HG02884 (cell line): ENCODE data around the gene RHBDL1.
A peak's percentile ranks its signal among the peaks of the same experiment; 100 is the strongest.

Experiments
- ATAC-seq: cut with Tn5 transposase; IDR thresholded peaks from one replicate; pipeline ENCODE4 v1.9.1; 2021; ENCODE audit warnings: mild to moderate bottlenecking, moderate library complexity; ENCODE audit not compliant: unreplicated experiment

Gene RHBDL1

GRCh38 chr16:672371-672770, 3.1 kb upstream of the RHBDL1 start:
- no peak for ATAC-seq

- ATAC-seq: no peak
Measured at GRCh38 chr16:672851-673250, 2.6 kb upstream of the RHBDL1 start.

- no peak for ATAC-seq
Measured at GRCh38 chr16:673399-673991, 2.0 kb upstream of the RHBDL1 start.

- ATAC-seq: no peak
Measured at GRCh38 chr16:674214-674881, 1.1 kb upstream of the RHBDL1 start.

GRCh38 chr16:675884-676564, 553 bp downstream of the RHBDL1 start:
- no peak for ATAC-seq

- no peak for ATAC-seq
Measured at GRCh38 chr16:676565-676902, 1.1 kb downstream of the RHBDL1 start.

- ATAC-seq: no peak
Measured at GRCh38 chr16:676913-677312, 1.4 kb downstream of the RHBDL1 start.

- ATAC-seq: no peak
Measured at GRCh38 chr16:677316-678190, 2.1 kb downstream of the RHBDL1 start.

GRCh38 chr16:678209-678857, 2.9 kb downstream of the RHBDL1 start:
- ATAC-seq: no peak

GRCh38 chr16:678858-679813, 3.7 kb downstream of the RHBDL1 start:
- ATAC-seq: no peak

- ATAC-seq: peak; percentile 37
Measured at GRCh38 chr16:679814-680624, 4.5 kb downstream of the RHBDL1 start, which contains the start of gene STUB1. Gene STUB1, plus strand, starts transcription at chr16:680410. Its CDS starts 116 bp downstream, at chr16:680526.

GRCh38 chr16:680625-680945, 5.1 kb downstream of the RHBDL1 start:
- ATAC-seq: no peak

GRCh38 chr16:680967-681745, 5.7 kb downstream of the RHBDL1 start:
- no peak for ATAC-seq

- ATAC-seq: no peak
Measured at GRCh38 chr16:681746-682427, 6.4 kb downstream of the RHBDL1 start.

GRCh38 chr16:682493-683395, 7.3 kb downstream of the RHBDL1 start:
- no peak for ATAC-seq

- ATAC-seq: no peak
Measured at GRCh38 chr16:683396-684070, 8.1 kb downstream of the RHBDL1 start.
